ENCODE data around the gene EDIL3.

- TF ChIP-seq POLR2AphosphoS5 (IDR thresholded peaks at IDR 0.05; ENCODE audit: insufficient read depth, low read depth, low read length): no peak
- TF ChIP-seq, protein P1, sequence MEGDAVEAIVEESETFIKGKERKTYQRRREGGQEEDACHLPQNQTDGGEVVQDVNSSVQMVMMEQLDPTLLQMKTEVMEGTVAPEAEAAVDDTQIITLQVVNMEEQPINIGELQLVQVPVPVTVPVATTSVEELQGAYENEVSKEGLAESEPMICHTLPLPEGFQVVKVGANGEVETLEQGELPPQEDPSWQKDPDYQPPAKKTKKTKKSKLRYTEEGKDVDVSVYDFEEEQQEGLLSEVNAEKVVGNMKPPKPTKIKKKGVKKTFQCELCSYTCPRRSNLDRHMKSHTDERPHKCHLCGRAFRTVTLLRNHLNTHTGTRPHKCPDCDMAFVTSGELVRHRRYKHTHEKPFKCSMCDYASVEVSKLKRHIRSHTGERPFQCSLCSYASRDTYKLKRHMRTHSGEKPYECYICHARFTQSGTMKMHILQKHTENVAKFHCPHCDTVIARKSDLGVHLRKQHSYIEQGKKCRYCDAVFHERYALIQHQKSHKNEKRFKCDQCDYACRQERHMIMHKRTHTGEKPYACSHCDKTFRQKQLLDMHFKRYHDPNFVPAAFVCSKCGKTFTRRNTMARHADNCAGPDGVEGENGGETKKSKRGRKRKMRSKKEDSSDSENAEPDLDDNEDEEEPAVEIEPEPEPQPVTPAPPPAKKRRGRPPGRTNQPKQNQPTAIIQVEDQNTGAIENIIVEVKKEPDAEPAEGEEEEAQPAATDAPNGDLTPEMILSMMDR (IDR thresholded peaks at IDR 0.05; ENCODE audit: extremely low read depth in 1 of 2, insufficient read depth in 1 of 2, low read depth in 1 of 2, low read length in 2 of 2): no peak
Measured at GRCh38 chr5:84260140-84260539, 124.5 kb downstream of the EDIL3 start.
